CD14-positive monocyte (primary cell): ENCODE results near the gene THSD7B. TPM values are rescaled to one million over a fixed set of nuclear protein-coding genes. Genes with fewer than 3 reads are reported as not detected.

Experiments
- DNase-seq, 3 donors: peaks; one replicate each; pipeline ENCODE4 v3.0.0-alpha.2; 2011 to 2022
- H2AFZ ChIP-seq: 2 replicates; pipeline ENCODE4 v1.6.0; 2012; ENCODE audit warnings: mild to moderate bottlenecking, low read depth, low read length, inconsistent platforms; ENCODE audit not compliant: insufficient read depth, poor library complexity, severe bottlenecking
- H3K27ac ChIP-seq, 2 donors: 1 replicate in 1 of 2; 2 replicates in 1 of 2; pipeline ENCODE4 v1.5.1; 2012 to 2013; ENCODE audit warnings: low read length in 2 of 2, control low read depth in 1 of 2, inconsistent platforms in 1 of 2, low read depth in 1 of 2, mild to moderate bottlenecking in 1 of 2
- H3K27me3 ChIP-seq, 2 donors: one replicate each; pipeline versions ENCODE4 v1.6.0 to v1.6.1; 2011 to 2013; ENCODE audit warnings: low read length in 2 of 2; ENCODE audit not compliant: control insufficient read depth in 2 of 2, insufficient read depth in 2 of 2
- H3K36me3 ChIP-seq, 2 donors: replicated peaks in 1 of 2; 1 replicate in 1 of 2; 2 replicates in 1 of 2; pipeline versions ENCODE4 v1.5.1 to v1.6.1; 2012 to 2013; ENCODE audit warnings: low read length in 2 of 2, control low read depth in 1 of 2, inconsistent platforms in 1 of 2, mild to moderate bottlenecking in 1 of 2; ENCODE audit not compliant: insufficient read depth in 2 of 2, control insufficient read depth in 1 of 2
- H3K4me1 ChIP-seq, 2 donors: 1 replicate in 1 of 2; 2 replicates in 1 of 2; pipeline versions ENCODE4 v1.5.1 to v1.6.1; 2012 to 2013; ENCODE audit warnings: low read length in 2 of 2, control low read depth in 1 of 2, inconsistent platforms in 1 of 2, mild to moderate bottlenecking in 1 of 2, moderate library complexity in 1 of 2; ENCODE audit not compliant: insufficient read depth in 2 of 2, control insufficient read depth in 1 of 2
- H3K4me2 ChIP-seq: replicated peaks from 2 replicates; pipeline ENCODE3; 2012; ENCODE audit warnings: low read length, moderate library complexity, mild to moderate bottlenecking; ENCODE audit not compliant: poor library complexity, severe bottlenecking; ENCODE audit errors: extremely low read depth
- H3K4me3 ChIP-seq, 3 experiments: fragments of 200-600 bp in 1 of 3; sonication (generic) in 1 of 3; replicated peaks in 1 of 3; 1 replicate in 2 of 3; 2 replicates in 1 of 3; pipeline ENCODE4 v1.5.1; 2011 to 2013; ENCODE audit warnings: low read length in 3 of 3, mild to moderate bottlenecking in 3 of 3, control low read depth in 2 of 3, low read depth in 2 of 3, inconsistent platforms in 1 of 3, moderate library complexity in 1 of 3
- H3K79me2 ChIP-seq: 2 replicates; pipeline ENCODE4 v1.6.0; 2012; ENCODE audit warnings: mild to moderate bottlenecking, control low read depth, inconsistent platforms, low read length, moderate library complexity; ENCODE audit not compliant: insufficient read depth
- H3K9ac ChIP-seq: 2 replicates; pipeline ENCODE4 v1.6.0; 2017; ENCODE audit warnings: low read length, mild to moderate bottlenecking; ENCODE audit not compliant: insufficient read depth, poor library complexity, severe bottlenecking
- H3K9me3 ChIP-seq, 2 donors: replicated peaks in 1 of 2; 1 replicate in 1 of 2; 2 replicates in 1 of 2; pipeline versions ENCODE4 v1.5.1 to v1.6.1; 2012 to 2013; ENCODE audit warnings: low read length in 2 of 2, control low read depth in 1 of 2; ENCODE audit not compliant: control insufficient read depth in 1 of 2, insufficient read depth in 1 of 2
- H4K20me1 ChIP-seq: 2 replicates; pipeline ENCODE4 v1.6.0; 2012; ENCODE audit warnings: mild to moderate bottlenecking, low read length, control low read depth, moderate library complexity; ENCODE audit not compliant: insufficient read depth
- H3K27ac Mint-ChIP-seq, 7 donors: one replicate each; pipeline ENCODE4 v1.8.0; 2020; ENCODE audit warnings: mild to moderate bottlenecking in 7 of 7, mixed read lengths in 7 of 7, moderate library complexity in 6 of 7, inconsistent platforms in 2 of 7
- H3K27me3 Mint-ChIP-seq, 3 donors: one replicate each; pipeline ENCODE4 v1.8.0; 2021 to 2022; ENCODE audit warnings: low read depth in 3 of 3, mild to moderate bottlenecking in 3 of 3, mixed read lengths in 3 of 3, moderate library complexity in 3 of 3, inconsistent platforms in 1 of 3
- H3K36me3 Mint-ChIP-seq, 2 donors: one replicate each; pipeline ENCODE4 v1.8.0; 2020; ENCODE audit warnings: mixed read lengths in 2 of 2, inconsistent platforms in 1 of 2, mild to moderate bottlenecking in 1 of 2
- H3K4me1 Mint-ChIP-seq: one replicate; pipeline ENCODE4 v1.8.0; 2020; ENCODE audit warnings: mild to moderate bottlenecking, mixed read lengths
- H3K4me3 Mint-ChIP-seq, 2 donors: one replicate each; pipeline ENCODE4 v1.8.0; 2020; ENCODE audit warnings: mild to moderate bottlenecking in 2 of 2, mixed read lengths in 2 of 2, moderate library complexity in 1 of 2
- H3K9me3 Mint-ChIP-seq, 7 donors: one replicate each; pipeline ENCODE4 v1.8.0; 2020 to 2022; ENCODE audit warnings: mixed read lengths in 7 of 7, mild to moderate bottlenecking in 6 of 7, moderate library complexity in 6 of 7, inconsistent platforms in 2 of 7
- CTCF ChIP-seq: fragments of 200-600 bp; IDR thresholded peaks from one replicate; pipeline ENCODE4 v1.8.0; 2022; ENCODE audit warnings: antibody characterized with exemption, mild to moderate bottlenecking
- WGBS: methylation state at CpG from one replicate; pipeline ENCODE4 v1.1.5; 2013; ENCODE audit warnings: missing lambda C conversion rate; ENCODE audit not compliant: insufficient coverage; 5-methylcytosine and 5-hydroxymethylcytosine counted together
- intact Hi-C, 2 donors: fragments of 100-400 bp; cut with micrococcal nuclease; formaldehyde crosslinking; loops; one replicate each; pipeline versions ENCODE4 v1.15.0 to v1.15.1; 2023
- polyA plus RNA-seq, 3 donors: library from polyadenylated mRNA; depleted of rRNA in 1 of 3; unstranded in 2 of 3; stranded (reverse) in 1 of 3; fragments of 300-500 nt in 2 of 3; fragments of >200 nt in 1 of 3; fragmentation: Illumina TruSeq in 2 of 3; gene quantifications; 1 replicate in 2 of 3; 2 replicates in 1 of 3; pipeline ENCODE4 v1.2.3, GENCODE V29; 2012 to 2021

THSD7B gene
- polyA plus RNA-seq, 3 donors = not detected

GRCh38 chr2:137654046-137654445 is 888.7 kb downstream of the THSD7B start:
- H3K4me3 Mint-ChIP-seq = no peak overlapping the region
- peaks cover 0 to 2% (median 1%) of the 10 kb centered on the region in 3 donors for H3K27me3 Mint-ChIP-seq
- H3K9me3 ChIP-seq = peaks cover 5 to 12% of the 10 kb centered on the region in 2 donors
- no peak overlapping the region for H3K27ac ChIP-seq
- H3K27me3 ChIP-seq = no peaks in the 10 kb centered on the region
- no CpG with 5 or more reads among the region's 2 CpGs for WGBS
- intact Hi-C loops = no loop called here
- H3K9me3 Mint-ChIP-seq = peaks cover 0 to 9% (median 2%) of the 10 kb centered on the region in 7 donors
- TF ChIP-seq CTCF = no peak
- H3K4me3 ChIP-seq = no peak overlapping the region
- no peaks in the 10 kb centered on the region for H4K20me1 ChIP-seq
- no peak overlapping the region for H2AFZ ChIP-seq
- no peaks in the 10 kb centered on the region for H3K36me3 Mint-ChIP-seq
- no peaks in the 10 kb centered on the region for H3K4me1 ChIP-seq
- H3K36me3 ChIP-seq = no peaks in the 10 kb centered on the region
- H3K27ac Mint-ChIP-seq = no peak overlapping the region
- no peak overlapping the region for H3K4me2 ChIP-seq
- no peak overlapping the region for H3K9ac ChIP-seq
- no peak for DNase-seq
- H3K4me1 Mint-ChIP-seq = no peaks in the 10 kb centered on the region
- no peaks in the 10 kb centered on the region for H3K79me2 ChIP-seq

GRCh38 chr2:137655814-137656213 is 890.5 kb downstream of the THSD7B start:
- Mint-ChIP-seq H3K4me1 (no peaks in the 10 kb centered on the region), H3K4me3 (no peak overlapping the region), H3K9me3 (peaks cover 0 to 9% (median 2%) of the 10 kb centered on the region in 7 donors), H3K27me3 (peaks cover 0 to 1% (median 0%) of the 10 kb centered on the region in 3 donors), H3K27ac (no peak overlapping the region), H3K36me3 (no peaks in the 10 kb centered on the region)
- Histone ChIP-seq H2AFZ (no peak overlapping the region), H3K9me3 (peaks cover 5 to 12% of the 10 kb centered on the region in 2 donors), H3K27ac (no peak overlapping the region), H3K4me1 (no peaks in the 10 kb centered on the region), H4K20me1 (no peaks in the 10 kb centered on the region), H3K9ac (no peak overlapping the region), H3K27me3 (no peaks in the 10 kb centered on the region), H3K36me3 (no peaks in the 10 kb centered on the region), H3K4me3 (no peak overlapping the region), H3K79me2 (no peaks in the 10 kb centered on the region), H3K4me2 (no peak overlapping the region)
- WGBS = no CpG with 5 or more reads among the region's 3 CpGs
- intact Hi-C loops = no loop called here
- no peak for DNase-seq
- TF ChIP-seq CTCF = no peak
